ENCODE measurements around the gene CFAP44. TPM values are rescaled to one million over a fixed set of nuclear protein-coding genes. Genes with fewer than 3 reads are reported as not detected.

The CFAP44 gene
- total RNA-seq, 3 donors from 2014 or later: 10.8 to 17.5 (median 16.7) TPM

- H3K4me3 ChIP-seq: no peak overlapping the region
- no peak for DNase-seq
- intact Hi-C loops (cut with DNase I, micrococcal nuclease): no loop called here
- H3K9me3 ChIP-seq: no peaks in the 10 kb centered on the region
- no peak for ATAC-seq
- no peaks in the 10 kb centered on the region for H3K4me1 ChIP-seq (ENCODE audit: low read depth)
- no peaks in the 10 kb centered on the region for H3K36me3 ChIP-seq (ENCODE audit: low read depth)
- no peak for TF ChIP-seq CTCF (IDR thresholded peaks at IDR 0.05)
Measured at GRCh38 chr3:113455446-113455845, 14.2 kb upstream of the CFAP44 start.

GRCh38 chr3:113454630-113455029, 13.3 kb upstream of the CFAP44 start:
- ATAC-seq (no peak), DNase-seq (no peak)
- no peak for TF ChIP-seq CTCF (IDR thresholded peaks at IDR 0.05)
- no peak overlapping the region for H3K4me3 ChIP-seq
- no peaks in the 10 kb centered on the region for H3K4me1 ChIP-seq (ENCODE audit: low read depth)
- H3K9me3 ChIP-seq: no peaks in the 10 kb centered on the region
- intact Hi-C loops (cut with DNase I, micrococcal nuclease): no loop called here
- H3K36me3 ChIP-seq (ENCODE audit: low read depth): no peaks in the 10 kb centered on the region

GRCh38 chr3:113454057-113454456, 12.8 kb upstream of the CFAP44 start:
- TF ChIP-seq CTCF (IDR thresholded peaks at IDR 0.05): no peak
- ATAC-seq: no peak
- H3K9me3 ChIP-seq: no peaks in the 10 kb centered on the region
- DNase-seq: no peak
- no peak overlapping the region for H3K4me3 ChIP-seq
- H3K4me1 ChIP-seq (ENCODE audit: low read depth): no peaks in the 10 kb centered on the region
- intact Hi-C loops (cut with DNase I, micrococcal nuclease): no loop called here
- H3K36me3 ChIP-seq (ENCODE audit: low read depth): no peaks in the 10 kb centered on the region

- TF ChIP-seq CTCF (IDR thresholded peaks at IDR 0.05): no peak
- DNase-seq (no peak), ATAC-seq (no peak)
- H3K36me3 ChIP-seq (ENCODE audit: low read depth): no peaks in the 10 kb centered on the region
- no peaks in the 10 kb centered on the region for H3K4me1 ChIP-seq (ENCODE audit: low read depth)
- no peak overlapping the region for H3K4me3 ChIP-seq
- H3K9me3 ChIP-seq: no peaks in the 10 kb centered on the region
- intact Hi-C loops (cut with DNase I, micrococcal nuclease): no loop called here
Measured at GRCh38 chr3:113450911-113451310, 9.6 kb upstream of the CFAP44 start.

- Histone ChIP-seq H3K36me3 (ENCODE audit: low read depth) (no peaks in the 10 kb centered on the region), H3K4me1 (ENCODE audit: low read depth) (no peaks in the 10 kb centered on the region), H3K4me3 (no peak overlapping the region), H3K9me3 (no peaks in the 10 kb centered on the region)
- no peak for DNase-seq
- no peak for ATAC-seq
- no peak for TF ChIP-seq CTCF (IDR thresholded peaks at IDR 0.05)
- intact Hi-C loops (cut with DNase I, micrococcal nuclease): no loop called here
Measured at GRCh38 chr3:113439606-113440005, 1.7 kb downstream of the CFAP44 start.

GRCh38 chr3:113438224-113438623, 3.1 kb downstream of the CFAP44 start:
- Histone ChIP-seq H3K9me3 (no peaks in the 10 kb centered on the region), H3K4me3 (no peak overlapping the region), H3K36me3 (ENCODE audit: low read depth) (no peaks in the 10 kb centered on the region), H3K4me1 (ENCODE audit: low read depth) (no peaks in the 10 kb centered on the region)
- TF ChIP-seq CTCF (IDR thresholded peaks at IDR 0.05): no peak
- intact Hi-C loops (cut with DNase I, micrococcal nuclease): no loop called here
- ATAC-seq: no peak
- no peak for DNase-seq
